HG03565 (cell line): ENCODE data around the gene LIAS.

Experiments used
- ATAC-seq: cut with Tn5 transposase; IDR thresholded peaks from one replicate; pipeline ENCODE4 v1.9.1; 2021; ENCODE audit warnings: mild to moderate bottlenecking, moderate library complexity; ENCODE audit not compliant: unreplicated experiment

Gene LIAS

DNA sequence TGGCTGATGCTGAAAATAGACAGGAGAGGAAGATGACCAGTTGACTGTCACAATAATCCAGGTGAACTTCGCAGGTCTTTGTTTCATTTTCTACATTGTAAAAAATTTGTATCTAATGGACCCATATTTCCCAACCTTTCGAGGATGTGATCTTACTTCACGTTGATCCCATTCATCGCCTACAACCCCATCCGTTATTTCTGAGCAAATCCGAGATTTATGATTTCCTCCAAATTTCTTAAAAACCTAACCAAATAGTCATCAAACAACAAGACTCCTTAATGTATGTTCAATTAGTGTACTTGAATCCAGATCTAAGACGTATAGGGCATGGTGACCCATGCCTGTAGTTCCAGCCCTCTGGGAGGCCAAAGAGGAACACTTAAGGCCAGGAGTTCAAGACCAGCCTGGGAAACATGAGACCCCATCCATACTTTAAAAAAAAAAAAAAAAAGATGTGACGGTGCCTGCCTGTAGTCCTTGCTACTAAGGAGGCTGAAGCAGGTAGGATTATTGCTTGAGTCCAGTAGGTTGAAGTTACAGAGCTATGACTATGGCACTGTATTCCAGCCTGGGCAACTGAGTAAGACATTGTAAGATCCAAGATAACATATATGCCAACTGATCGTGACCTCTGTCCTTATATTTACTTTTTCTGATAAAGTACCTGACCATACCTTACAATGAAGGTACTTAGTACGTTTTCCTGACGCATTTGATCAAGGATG is 5.8 kb upstream of the LIAS start:
- no peak for ATAC-seq

DNA sequence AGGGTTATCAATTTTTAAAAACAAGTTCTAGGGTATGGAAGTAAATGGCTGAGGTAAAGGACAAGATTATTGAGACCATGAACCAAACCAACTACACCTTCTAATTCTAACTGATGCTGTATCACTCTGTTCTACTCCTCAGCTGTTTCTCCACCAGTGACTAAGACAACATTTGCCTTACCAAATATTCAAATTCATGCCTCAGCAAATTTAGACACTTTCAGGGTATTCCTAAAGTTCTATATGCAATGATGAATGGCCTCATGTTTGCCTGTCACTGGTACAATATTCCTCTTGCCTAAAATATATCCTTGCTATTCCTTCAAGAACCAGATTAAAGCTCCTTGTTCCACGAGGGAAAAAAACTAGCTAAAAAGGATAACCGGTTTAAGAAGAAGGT is 5.1 kb upstream of the LIAS start:
- no peak for ATAC-seq

DNA sequence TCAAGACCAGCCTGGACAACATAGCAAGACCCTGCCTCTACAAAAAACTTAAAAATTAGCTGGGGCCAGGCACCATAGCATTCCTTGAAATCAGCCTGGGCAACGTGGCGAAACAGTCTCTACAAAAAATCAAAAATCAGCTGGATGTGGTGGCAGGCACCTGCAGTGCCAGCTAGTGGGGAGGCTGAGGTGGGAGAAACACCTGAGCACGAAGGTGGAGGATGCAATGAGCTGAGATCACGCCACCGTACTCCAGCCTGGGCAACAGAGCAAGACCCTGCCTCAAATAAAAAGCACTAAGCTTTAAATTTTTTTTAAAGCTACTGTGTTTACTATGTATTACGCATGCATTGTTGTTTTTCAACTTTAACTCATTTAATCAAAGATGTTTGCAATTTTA is 3.4 kb upstream of the LIAS start:
- ATAC-seq: no peak

GRCh38 chr4:39456946-39457763 is 1.7 kb upstream of the LIAS start:
- no peak for ATAC-seq

DNA sequence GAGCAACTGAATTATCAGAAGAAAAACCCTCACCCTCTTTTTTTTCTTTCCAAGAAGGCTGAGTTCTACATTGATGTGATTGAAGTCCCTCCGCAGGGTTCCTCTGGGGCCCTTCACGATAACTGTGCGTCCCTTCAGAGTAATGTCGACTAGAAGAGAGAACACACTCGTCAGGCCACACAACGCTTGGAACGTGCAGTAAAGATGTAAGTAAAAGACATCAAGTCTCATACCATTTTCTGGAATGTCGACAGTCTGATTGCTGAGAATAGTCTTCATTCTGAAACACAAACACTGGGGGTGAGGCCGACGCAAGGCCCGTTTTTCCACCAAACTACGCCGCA is 723 bp upstream of the LIAS start:
- peak; percentile 2 for ATAC-seq

GRCh38 chr4:39464886-39465501 is 6.1 kb downstream of the LIAS start:
- ATAC-seq: no peak

GRCh38 chr4:39466747-39467146 is 7.9 kb downstream of the LIAS start:
- no peak for ATAC-seq

- ATAC-seq: no peak
Measured at GRCh38 chr4:39467464-39467863, 8.6 kb downstream of the LIAS start.

DNA sequence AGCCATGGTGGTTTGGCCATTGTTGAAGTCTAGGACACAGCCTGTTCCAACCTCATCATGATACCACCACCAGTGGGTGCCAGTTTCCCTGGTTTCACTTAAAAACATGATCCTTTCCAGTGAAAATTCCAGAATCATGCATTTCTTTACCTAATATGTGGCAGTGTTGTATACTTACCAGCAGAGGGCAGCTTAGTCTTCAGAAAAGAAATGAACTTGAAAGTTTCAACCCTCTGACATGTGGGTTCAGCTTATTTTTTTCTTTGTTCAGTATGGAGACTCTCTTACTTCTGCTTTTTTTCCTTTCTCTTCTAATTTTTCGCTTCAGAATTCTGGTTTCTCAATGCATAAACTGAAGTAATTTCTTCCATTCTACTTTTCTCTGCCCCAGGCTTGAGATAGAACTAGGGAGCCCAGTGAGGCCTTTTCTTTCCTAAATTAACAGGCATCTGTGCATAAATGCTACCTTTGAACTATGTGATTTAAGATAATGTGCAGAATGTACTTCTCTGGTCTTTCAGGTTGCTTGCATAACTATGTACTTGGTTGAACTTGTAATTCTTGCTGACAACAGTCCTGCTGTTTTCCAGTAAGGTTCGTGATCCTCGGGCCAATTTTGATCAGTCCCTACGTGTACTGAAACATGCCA is 10.7 kb downstream of the LIAS start:
- ATAC-seq: no peak

DNA sequence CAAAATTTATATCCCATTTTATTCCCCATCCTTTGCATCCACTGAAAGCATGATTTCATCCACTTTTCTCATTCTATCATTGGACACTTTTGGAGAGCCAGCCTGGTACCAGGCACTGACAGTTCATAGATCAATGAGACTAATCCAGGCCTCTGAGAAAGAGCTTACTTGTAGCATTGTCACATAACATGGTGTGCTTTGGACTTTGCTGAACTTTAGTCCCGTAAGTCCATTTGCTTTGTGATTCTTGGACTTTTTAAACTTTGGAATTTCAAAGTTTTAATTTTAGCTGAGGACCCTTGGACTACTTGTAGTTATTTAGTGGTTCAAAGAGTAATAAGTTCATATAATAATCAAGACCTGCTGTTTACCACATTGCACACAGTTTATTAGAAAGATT is 11.5 kb downstream of the LIAS start:
- no peak for ATAC-seq

- ATAC-seq: no peak
Measured at GRCh38 chr4:39472396-39472795, 13.5 kb downstream of the LIAS start.

DNA sequence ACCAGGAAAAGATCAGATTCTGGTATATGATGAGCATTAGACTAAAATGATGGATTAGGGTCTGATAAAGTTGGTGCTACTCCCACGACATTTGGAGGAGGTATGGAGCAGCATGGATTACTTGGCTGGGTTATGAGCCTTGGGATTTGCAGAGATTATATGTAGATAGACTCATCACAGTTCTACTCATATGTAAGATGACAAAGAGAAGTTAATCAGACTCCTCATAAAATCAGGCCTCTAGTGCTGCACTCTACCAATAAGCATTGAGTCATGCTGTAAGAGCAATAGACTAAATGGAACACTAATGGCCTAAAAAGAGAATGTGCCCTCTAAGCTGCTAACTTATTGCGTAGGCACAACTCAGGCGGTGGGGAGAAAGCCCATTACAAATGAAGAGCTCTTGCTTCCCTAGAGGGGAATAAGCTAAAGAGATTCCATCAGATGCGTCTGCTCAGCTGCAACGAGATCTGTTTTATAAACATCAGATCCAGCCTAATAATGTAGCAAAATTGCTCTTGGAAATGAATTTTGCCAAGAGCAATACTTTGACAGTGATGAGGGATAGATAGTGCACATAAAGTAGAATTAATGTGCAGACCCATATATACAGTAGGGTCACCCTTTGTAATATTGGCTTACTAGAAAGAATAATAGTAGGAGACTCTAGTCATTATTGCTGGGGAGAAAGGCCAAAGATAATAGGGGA is 17.5 kb downstream of the LIAS start:
- ATAC-seq: no peak

DNA sequence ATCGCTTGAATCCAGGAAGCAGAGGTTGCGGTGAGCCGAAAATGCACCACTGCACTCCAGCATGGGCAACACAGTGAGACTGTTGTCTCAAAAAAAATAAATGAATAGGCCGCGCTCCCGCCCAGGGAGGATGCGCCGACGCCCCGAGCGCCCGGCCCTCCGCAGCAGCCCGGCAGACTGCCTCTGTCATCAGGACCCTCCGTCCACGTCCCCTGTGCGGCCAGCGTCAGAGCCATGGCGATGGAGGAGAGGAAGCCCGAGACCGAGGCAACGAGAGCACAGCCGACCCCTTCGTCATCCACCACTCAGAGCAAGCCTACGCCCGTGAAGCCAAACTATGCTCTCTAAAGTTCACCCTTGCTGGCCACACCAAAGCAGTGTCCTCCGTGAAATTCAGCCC is 21.4 kb downstream of the LIAS start:
- ATAC-seq: no peak

- ATAC-seq: no peak
Measured at GRCh38 chr4:39480902-39481695, 22.2 kb downstream of the LIAS start.

DNA sequence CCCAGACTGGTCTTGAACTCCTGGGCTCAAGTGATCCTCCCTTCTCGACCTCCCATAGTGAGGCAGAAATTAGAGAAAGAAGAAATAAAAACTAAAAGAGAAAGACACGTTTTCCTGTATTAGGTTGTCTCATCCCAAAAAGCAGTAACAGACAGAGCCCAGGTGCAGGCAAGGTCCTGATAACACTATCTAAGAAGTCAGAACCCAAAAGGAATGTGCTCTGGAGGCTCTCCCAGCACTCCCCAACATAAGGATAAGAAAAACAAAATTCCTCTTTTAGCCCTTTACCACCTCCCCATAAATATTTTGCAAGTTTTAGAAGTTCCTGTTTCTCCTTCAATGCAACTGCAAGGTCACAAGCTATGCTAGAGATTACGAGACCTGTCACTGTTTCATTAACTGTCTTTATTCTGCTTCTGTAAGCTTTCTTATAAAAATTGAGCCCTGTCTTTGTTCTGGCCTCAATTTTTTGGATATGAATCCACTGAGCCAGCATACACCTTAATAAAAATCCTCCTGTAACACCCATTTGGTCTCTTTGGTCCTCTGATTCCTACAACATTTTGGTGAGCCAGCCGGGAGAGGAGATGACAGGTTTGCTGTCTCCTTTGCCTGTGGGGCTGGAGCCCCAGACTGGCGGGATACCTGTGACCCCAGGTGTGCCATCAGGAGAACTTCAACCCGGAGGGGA is 25.9 kb downstream of the LIAS start:
- no peak for ATAC-seq

GRCh38 chr4:39486221-39486804 is 27.5 kb downstream of the LIAS start:
- ATAC-seq: no peak

- ATAC-seq: no peak
Measured at GRCh38 chr4:39490322-39490721, 31.5 kb downstream of the LIAS start.

DNA sequence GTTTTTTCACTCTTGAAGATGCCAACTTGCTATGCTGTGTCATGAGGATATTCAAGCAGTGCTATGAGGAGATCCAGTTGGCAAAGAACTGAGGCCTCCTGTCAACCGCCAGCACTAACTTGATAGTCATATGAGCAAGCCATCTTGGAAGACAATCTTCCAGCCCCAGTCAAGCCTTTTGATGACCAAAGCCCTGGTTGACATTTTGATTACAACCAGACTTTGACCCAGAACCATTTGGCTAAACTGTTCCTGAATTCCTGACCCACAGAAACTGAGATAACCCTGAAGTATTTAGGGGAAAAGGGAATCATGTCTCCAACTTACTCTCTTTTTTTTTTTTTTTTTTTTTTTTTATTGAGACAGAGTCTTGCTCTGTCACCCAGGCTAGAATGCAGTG is 35.5 kb downstream of the LIAS start:
- ATAC-seq: no peak
